Epithelial cell of proximal tubule (primary cell): ENCODE measurements around the gene CLCF1. TPM values are rescaled to one million over a fixed set of nuclear protein-coding genes. Genes with fewer than 3 reads are reported as not detected.

ENCODE experiments used
- DNase-seq: peaks from one replicate; pipeline ENCODE4 v3.0.0-alpha.2; 2011; ENCODE audit warnings: low read depth
- H3K4me3 ChIP-seq: 2 replicates; pipeline ENCODE4 v1.5.1; 2011; ENCODE audit warnings: low read depth, mild to moderate bottlenecking, low read length
- total RNA-seq: library from RNA; depleted of rRNA; stranded (reverse); fragments of >200 nt; gene quantifications from 2 replicates; pipeline ENCODE4 v1.2.3, GENCODE V29; 2015
- TF ChIP-seq, protein P1 (sequence below): conservative IDR thresholded peaks from 2 replicates; pipeline ENCODE4 v1.5.1; 2012; ENCODE audit warnings: low read depth, mild to moderate bottlenecking, low read length

Gene CLCF1
- total RNA-seq, 1 donor from 2014 or later, result 44.6 TPM

DNA sequence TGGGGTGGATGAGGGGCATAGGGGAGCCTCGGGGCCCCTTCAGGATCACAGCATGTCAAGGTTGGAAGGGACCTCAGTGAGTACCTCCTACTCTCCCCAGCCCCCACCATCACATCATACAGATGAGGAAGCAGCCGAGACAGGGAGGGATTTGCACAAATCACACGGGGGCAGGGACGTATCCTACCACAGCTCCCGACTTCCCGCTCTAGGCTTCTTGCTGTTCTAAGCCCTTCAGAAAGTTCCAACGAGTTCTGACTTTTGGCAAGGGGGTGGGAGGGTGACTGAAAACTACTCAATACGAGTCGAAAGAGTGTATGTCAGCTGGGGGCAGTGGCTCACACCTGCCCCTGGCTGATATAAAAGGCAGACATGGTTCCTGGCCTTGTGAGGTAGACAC is 13.7 kb upstream of the CLCF1 start:
- no peak for DNase-seq
- TF ChIP-seq, protein P1, sequence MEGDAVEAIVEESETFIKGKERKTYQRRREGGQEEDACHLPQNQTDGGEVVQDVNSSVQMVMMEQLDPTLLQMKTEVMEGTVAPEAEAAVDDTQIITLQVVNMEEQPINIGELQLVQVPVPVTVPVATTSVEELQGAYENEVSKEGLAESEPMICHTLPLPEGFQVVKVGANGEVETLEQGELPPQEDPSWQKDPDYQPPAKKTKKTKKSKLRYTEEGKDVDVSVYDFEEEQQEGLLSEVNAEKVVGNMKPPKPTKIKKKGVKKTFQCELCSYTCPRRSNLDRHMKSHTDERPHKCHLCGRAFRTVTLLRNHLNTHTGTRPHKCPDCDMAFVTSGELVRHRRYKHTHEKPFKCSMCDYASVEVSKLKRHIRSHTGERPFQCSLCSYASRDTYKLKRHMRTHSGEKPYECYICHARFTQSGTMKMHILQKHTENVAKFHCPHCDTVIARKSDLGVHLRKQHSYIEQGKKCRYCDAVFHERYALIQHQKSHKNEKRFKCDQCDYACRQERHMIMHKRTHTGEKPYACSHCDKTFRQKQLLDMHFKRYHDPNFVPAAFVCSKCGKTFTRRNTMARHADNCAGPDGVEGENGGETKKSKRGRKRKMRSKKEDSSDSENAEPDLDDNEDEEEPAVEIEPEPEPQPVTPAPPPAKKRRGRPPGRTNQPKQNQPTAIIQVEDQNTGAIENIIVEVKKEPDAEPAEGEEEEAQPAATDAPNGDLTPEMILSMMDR, result no peak
- H3K4me3 ChIP-seq, result no peak overlapping the region

DNA sequence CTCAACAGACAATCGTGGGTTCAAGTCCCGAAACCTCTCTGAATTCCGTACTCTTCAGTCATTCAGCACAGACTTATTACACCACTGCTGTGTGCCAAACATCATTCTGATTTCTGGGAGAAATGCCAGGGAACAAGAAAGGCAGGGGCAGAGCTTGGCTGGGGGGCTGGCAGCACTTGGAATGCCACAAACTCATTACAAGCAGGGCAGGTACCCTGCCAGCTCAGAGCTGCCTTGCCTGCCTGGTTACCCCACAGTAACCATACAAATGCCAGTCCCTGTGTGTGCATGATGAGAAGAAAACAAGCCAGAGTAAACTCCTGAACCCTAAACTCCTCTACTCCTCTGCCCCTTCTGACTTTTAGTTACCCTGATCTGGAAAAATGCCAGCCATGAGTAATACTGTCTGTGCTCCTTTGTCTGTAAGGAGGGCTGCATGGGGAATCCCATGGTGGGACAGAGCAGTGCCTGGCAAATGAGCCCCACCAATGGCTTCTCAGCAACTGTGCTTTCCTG is 11.5 kb upstream of the CLCF1 start:
- DNase-seq, result peak; percentile 83
- H3K4me3 ChIP-seq, result no peak overlapping the region
- TF ChIP-seq, protein P1, result no peak

DNA sequence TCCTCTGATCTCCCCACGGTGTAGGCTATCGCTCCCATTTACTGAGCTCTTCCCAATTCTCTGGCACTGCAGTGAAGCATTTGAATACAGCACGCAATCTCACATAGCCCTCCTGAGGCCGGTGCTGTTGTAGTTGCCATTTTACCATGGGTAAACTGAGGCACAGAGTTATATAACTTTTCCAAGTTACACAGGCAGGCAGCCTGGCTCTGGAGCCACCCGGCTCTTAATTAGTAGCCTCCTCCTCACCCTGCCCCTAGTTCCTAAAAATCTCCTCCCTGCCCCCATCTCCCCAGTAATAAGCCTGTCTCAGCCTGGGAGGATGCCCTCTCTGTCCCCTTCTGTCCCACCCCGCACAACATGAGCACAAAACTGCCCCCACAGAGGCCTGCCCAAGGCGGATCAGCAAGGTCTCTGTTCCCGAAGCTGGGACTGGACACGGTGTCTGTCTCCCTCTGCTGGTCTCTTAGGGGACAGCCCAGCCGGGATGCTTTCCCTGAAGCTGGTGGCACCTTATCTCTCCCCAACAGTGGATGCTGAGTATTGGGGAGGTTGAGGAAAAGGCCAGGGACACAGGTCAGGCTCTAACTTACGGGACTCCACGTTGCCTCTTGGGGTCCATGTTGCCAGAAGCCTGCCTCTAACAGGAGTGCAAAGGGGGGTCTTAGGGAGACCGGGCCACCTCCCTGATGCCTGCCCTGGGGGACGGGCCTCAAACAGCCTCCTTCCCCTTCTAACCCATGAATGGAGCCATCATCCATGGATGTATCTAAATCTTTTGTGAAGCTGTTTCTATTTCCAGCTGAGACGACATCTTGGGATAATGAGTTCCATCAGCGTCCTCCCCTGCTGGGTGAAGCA is 9.1 kb upstream of the CLCF1 start:
- TF ChIP-seq, protein P1, result peak; percentile 99
- H3K4me3 ChIP-seq, result no peak overlapping the region
- DNase-seq, result no peak

DNA sequence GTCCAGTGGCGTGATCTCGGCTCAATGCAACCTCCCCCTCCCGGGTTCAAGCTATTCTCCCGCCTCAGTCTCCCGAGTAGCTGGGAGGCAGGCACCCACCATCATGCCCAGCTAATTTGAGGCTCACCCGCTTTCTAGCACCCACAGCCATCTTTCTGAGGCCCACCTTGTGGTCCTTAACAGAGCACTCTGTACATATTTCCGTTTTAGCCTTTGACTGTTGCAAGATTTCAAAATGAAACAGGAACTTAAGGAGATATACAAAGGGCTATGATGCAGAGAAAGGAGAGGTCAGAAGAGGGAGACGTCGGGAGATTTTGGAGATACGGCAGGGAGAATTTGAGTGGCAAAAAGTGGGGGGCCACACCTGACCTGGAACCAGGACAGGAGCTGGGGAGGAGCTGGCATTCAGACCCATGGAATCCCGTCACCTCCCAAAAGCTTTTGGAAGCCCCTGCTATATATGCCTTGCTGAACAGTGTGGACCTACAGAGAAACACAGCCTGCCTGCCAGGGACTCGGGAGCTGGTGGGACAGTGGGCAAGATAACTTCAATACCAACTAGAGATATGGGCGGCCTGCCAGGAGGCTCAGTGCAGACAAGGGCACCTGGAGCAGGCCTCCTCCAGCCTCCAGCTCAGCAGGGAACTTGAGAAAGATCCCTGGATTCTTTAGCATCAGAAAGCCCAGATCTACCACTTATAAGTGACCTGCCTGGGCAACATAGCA is 8.0 kb upstream of the CLCF1 start:
- no peak overlapping the region for H3K4me3 ChIP-seq
- TF ChIP-seq, protein P1, result no peak
- no peak for DNase-seq

DNA sequence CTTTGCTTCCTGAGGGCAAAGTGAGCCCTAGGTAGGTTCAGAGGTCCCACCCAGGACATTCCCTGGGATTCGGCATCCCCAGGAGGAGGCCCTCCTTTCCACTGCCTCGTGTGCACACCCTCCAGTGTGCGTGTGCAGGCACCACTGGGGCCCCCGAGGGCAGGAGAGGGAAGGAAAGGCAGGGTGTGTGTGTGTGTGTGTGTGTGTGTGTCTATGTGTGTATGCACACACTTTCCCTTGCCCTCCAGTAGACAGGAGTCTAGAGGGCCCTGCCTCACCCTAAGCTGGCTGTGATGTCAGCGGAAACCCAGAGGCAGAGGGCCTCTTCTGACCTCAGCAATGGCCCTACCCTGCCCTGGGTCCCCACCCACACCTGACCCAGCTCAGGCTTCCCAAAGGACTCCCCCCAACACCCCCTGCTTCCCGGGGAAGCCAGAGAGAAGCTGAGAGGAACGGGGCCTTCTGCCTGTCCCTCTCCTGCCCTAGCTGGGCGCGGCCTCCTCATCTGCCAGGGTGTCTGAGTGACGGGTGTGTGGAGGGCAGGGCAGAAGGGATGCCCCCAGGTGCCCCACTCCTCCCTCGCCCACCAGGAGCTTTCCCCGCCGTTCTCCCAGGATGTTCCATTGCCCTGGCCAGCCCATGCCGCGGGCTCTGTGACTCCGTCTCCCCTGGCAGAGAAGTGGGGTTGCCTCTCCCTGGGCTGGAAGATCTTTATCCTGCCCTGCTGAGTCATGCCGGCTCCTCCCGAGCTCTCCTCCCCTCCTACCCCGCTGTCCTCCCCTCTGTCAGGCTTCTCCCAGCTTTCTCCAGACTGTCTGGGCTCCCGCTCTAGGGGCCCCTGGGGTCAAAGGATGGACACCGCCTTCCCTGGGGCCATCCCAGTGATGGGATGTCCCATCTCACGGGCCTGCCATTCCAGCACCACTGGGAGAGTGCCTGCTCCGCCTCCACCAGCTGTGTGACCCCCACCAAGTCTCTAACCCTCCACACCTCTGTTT is 6.0 kb upstream of the CLCF1 start:
- no peak for DNase-seq
- H3K4me3 ChIP-seq, result no peak overlapping the region
- TF ChIP-seq, protein P1, result no peak

DNA sequence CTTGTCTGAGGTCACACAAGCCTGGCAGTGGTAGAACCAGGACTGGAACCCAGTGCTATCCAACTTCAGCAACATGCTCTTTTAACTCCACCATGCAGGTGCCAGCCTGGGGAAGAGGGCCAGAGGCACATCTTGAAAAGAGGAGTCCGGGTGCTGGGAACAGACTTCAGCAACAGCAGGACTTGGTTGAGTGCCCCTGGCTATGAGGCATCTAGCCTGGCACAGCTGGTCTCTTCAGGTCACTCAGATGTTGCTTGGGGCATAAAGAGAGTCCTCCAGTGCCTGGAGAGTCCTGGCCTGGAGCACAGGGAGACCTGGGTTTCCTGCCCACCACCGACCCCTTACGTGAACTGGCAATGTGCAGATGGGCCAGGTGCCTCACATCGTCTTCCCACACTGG is 5.1 kb upstream of the CLCF1 start:
- no peak for DNase-seq
- no peak overlapping the region for H3K4me3 ChIP-seq
- TF ChIP-seq, protein P1, result no peak
